LHCN-M2 (cell line): ENCODE data around the gene MPPED2. TPM values are rescaled to one million over a fixed set of nuclear protein-coding genes. Genes with fewer than 3 reads are reported as not detected.

Source experiments
- DNase-seq: peaks from one replicate; pipeline ENCODE4 v3.0.0-alpha.2; 2012; ENCODE audit warnings: low read depth
- total RNA-seq: library from RNA; depleted of rRNA; stranded (reverse); fragments of >200 nt; gene quantifications from 2 replicates; pipeline ENCODE4 v1.2.3, GENCODE V29; 2014

Gene MPPED2
- total RNA-seq, 1 experiment from 2014 or later = 0.06 TPM

- no peak for DNase-seq
These were observed 52.7 kb downstream of the MPPED2 start for GRCh38 chr11:30533445-30533947.

GRCh38 chr11:30527566-30527965 is 58.6 kb downstream of the MPPED2 start:
- no peak for DNase-seq

- DNase-seq = no peak
These were observed 59.6 kb downstream of the MPPED2 start for GRCh38 chr11:30526558-30526957.

- DNase-seq = no peak
These were observed 63.5 kb downstream of the MPPED2 start for GRCh38 chr11:30522536-30523243.

- no peak for DNase-seq
These were observed 64.7 kb downstream of the MPPED2 start for GRCh38 chr11:30521297-30522071.

GRCh38 chr11:30513087-30513486 is 73.1 kb downstream of the MPPED2 start:
- no peak for DNase-seq

GRCh38 chr11:30511408-30511807 is 74.7 kb downstream of the MPPED2 start:
- DNase-seq = no peak

- DNase-seq = no peak
These were observed 75.4 kb downstream of the MPPED2 start for GRCh38 chr11:30510750-30511149.

GRCh38 chr11:30509364-30509763 is 76.8 kb downstream of the MPPED2 start:
- no peak for DNase-seq

GRCh38 chr11:30508594-30508993 is 77.6 kb downstream of the MPPED2 start:
- DNase-seq = no peak

GRCh38 chr11:30505603-30506002 is 80.5 kb downstream of the MPPED2 start:
- no peak for DNase-seq

- DNase-seq = no peak
These were observed 81.7 kb downstream of the MPPED2 start for GRCh38 chr11:30504468-30504867.

GRCh38 chr11:30503156-30503555 is 83.0 kb downstream of the MPPED2 start:
- DNase-seq = no peak

GRCh38 chr11:30502305-30502704 is 83.8 kb downstream of the MPPED2 start:
- DNase-seq = no peak

GRCh38 chr11:30501744-30502143 is 84.4 kb downstream of the MPPED2 start:
- DNase-seq = no peak

GRCh38 chr11:30499940-30500339 is 86.2 kb downstream of the MPPED2 start:
- no peak for DNase-seq

- no peak for DNase-seq
These were observed 88.6 kb downstream of the MPPED2 start for GRCh38 chr11:30497600-30497999.

- no peak for DNase-seq
These were observed 89.2 kb downstream of the MPPED2 start for GRCh38 chr11:30496935-30497334.

- no peak for DNase-seq
These were observed 90.7 kb downstream of the MPPED2 start for GRCh38 chr11:30495437-30495836.

GRCh38 chr11:30489511-30489910 is 96.6 kb downstream of the MPPED2 start:
- DNase-seq = no peak

- no peak for DNase-seq
These were observed 97.1 kb downstream of the MPPED2 start for GRCh38 chr11:30489076-30489475.

- peak; percentile 47 for DNase-seq
These were observed 97.7 kb downstream of the MPPED2 start for GRCh38 chr11:30488304-30488998.
